ENCODE data around the gene HEXD.

DNA sequence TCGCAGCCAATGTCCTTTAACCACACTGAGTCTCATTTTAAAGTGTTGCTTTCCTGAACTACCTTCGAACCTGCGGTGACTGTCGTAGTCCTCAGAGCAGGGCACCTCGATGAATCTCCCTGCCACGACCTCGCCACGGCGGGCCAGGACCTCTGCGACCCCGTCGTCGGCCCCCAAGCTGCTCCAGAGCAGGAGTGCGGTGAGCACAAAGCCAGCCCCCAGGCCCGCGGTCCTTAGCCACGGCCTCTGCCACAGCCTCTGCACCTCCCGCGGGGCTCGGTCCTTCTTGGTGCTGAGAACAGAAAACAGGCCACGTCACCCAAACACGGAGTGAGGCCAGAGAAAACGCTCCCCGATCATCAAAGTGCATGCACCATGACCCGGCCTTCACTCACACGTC is 2.8 kb upstream of the HEXD start:
- TF ChIP-seq, protein P1, sequence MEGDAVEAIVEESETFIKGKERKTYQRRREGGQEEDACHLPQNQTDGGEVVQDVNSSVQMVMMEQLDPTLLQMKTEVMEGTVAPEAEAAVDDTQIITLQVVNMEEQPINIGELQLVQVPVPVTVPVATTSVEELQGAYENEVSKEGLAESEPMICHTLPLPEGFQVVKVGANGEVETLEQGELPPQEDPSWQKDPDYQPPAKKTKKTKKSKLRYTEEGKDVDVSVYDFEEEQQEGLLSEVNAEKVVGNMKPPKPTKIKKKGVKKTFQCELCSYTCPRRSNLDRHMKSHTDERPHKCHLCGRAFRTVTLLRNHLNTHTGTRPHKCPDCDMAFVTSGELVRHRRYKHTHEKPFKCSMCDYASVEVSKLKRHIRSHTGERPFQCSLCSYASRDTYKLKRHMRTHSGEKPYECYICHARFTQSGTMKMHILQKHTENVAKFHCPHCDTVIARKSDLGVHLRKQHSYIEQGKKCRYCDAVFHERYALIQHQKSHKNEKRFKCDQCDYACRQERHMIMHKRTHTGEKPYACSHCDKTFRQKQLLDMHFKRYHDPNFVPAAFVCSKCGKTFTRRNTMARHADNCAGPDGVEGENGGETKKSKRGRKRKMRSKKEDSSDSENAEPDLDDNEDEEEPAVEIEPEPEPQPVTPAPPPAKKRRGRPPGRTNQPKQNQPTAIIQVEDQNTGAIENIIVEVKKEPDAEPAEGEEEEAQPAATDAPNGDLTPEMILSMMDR (IDR thresholded peaks at IDR 0.05; ENCODE audit: borderline replicate concordance, extremely low read depth, low read length, poor library complexity, severe bottlenecking) = no peak
- no peak for TF ChIP-seq EZH2 (IDR thresholded peaks at IDR 0.05; ENCODE audit: borderline replicate concordance, low read depth, low read length, severe bottlenecking)

Data from DND-41 (cell line).